BJ (cell line): ENCODE data around the gene FAM162A. TPM values are rescaled to one million over a fixed set of nuclear protein-coding genes. Genes with fewer than 3 reads are reported as not detected.
A peak's percentile ranks its signal among the peaks of the same experiment; 100 is the strongest.

Experiments
- CTCF ChIA-PET: fragments of 350-600 bp; formaldehyde crosslinking; extraction: SDS; loops from one replicate; lab custom pipeline; 2021; ENCODE audit warnings: antibody characterized with exemption, inconsistent platforms; lab: Yijun Ruan, JAX
- POLR2A ChIA-PET: fragments of 300-600 bp; sonication (Branson Sonifier 250); formaldehyde crosslinking; extraction: SDS; loops from one replicate; lab custom pipeline; 2021; ENCODE audit warnings: antibody characterized with exemption; lab: Charles Lee
- DNase-seq: peaks from one replicate; pipeline ENCODE4 v3.0.0-alpha.2; 2011; ENCODE audit warnings: low read depth
- H3K27me3 ChIP-seq: 2 replicates; pipeline ENCODE4 v1.6.0; 2011; ENCODE audit warnings: low read length; ENCODE audit not compliant: control insufficient read depth, insufficient read depth
- H3K36me3 ChIP-seq: 2 replicates; pipeline ENCODE4 v1.5.1; 2011; ENCODE audit warnings: low read length; ENCODE audit not compliant: control insufficient read depth, insufficient read depth
- H3K4me3 ChIP-seq: 2 replicates; pipeline ENCODE4 v1.5.1; 2011; ENCODE audit warnings: low read depth, mild to moderate bottlenecking, control low read depth, low read length
- polyA plus RNA-seq: library from polyadenylated mRNA; depleted of rRNA; stranded (reverse); fragments of >200 nt; gene quantifications from 2 replicates; pipeline ENCODE4 v1.2.3, GENCODE V29; 2011
- TF ChIP-seq, protein P1 (sequence below): IDR thresholded peaks from 2 replicates; pipeline ENCODE4 v1.5.1; 2011; ENCODE audit warnings: low read depth, mild to moderate bottlenecking, control low read depth, inconsistent platforms, low read length, moderate library complexity; ENCODE audit not compliant: insufficient read depth

FAM162A gene
- polyA plus RNA-seq, 1 experiment, result 23.9 TPM

DNA sequence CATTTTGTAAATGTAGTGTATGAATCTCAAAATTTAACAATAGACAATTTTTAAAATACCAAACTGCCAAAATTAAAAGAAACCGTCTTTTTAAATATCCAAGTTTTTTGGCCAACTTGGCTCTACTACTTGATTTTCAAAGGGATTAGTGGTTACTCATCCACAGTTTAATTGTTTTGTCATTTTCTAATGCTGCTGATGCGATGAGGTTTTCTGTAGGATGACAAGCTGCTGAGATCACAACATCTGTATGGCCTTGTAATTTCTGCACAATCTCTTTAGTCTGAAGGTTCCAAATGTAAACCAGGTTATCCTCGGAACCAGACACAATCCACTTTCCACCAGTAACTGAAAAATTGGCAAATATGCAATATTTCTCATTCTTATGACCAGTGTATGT, 30.4 kb downstream of the FAM162A start:
- TF ChIP-seq, protein P1, sequence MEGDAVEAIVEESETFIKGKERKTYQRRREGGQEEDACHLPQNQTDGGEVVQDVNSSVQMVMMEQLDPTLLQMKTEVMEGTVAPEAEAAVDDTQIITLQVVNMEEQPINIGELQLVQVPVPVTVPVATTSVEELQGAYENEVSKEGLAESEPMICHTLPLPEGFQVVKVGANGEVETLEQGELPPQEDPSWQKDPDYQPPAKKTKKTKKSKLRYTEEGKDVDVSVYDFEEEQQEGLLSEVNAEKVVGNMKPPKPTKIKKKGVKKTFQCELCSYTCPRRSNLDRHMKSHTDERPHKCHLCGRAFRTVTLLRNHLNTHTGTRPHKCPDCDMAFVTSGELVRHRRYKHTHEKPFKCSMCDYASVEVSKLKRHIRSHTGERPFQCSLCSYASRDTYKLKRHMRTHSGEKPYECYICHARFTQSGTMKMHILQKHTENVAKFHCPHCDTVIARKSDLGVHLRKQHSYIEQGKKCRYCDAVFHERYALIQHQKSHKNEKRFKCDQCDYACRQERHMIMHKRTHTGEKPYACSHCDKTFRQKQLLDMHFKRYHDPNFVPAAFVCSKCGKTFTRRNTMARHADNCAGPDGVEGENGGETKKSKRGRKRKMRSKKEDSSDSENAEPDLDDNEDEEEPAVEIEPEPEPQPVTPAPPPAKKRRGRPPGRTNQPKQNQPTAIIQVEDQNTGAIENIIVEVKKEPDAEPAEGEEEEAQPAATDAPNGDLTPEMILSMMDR, result no peak
- CTCF ChIA-PET, result interaction anchor here (1.3 to 1.4 kb wide), 2 partner anchors 9 to 21 kb away, joined by 5 to 8 read pairs; no protein-coding TSS in a partner anchor

DNA sequence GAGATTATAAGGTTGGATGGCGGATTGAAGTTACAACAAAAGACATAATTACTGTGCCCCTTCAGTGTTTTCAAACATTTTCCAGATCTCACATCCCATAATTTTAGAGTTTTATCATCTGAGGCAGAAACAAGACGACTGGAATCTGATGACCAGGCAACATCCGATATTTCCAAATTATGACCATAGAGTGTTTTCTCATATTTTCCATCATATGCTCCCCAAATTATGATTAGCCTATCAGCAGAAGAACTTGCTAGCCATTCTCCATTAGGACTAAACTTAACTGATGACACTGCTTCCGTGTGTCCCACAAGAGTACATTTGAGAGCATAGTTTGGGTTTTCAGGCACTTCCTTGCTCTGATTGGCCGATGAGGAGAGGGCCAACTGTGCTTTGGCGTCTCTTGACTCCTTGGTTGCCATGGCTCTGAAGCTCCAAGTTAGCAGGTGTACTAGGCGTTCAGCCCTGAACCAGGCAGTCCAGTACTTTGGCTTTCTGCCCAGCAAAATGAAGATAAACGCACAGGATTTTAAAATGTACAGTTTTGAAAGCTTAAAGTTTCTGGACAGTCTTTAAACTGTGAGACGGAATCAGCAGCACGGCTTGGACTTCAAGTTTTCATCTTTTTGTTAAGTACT, 31.2 kb downstream of the FAM162A start:
- CTCF ChIA-PET, result interaction anchor here (1.3 to 1.4 kb wide), 2 partner anchors 10 to 22 kb away, joined by 5 to 8 read pairs; no protein-coding TSS in a partner anchor
- TF ChIP-seq, protein P1, result no peak

More for the DNA sequence above, 30.4 kb downstream of the FAM162A start:
- Histone ChIP-seq H3K36me3 (no peaks in the 10 kb centered on the region; the same call in 1 of the 2 replicates), H3K27me3 (no peaks in the 10 kb centered on the region), H3K4me3 (no peak overlapping the region)
- POLR2A ChIA-PET, result no interaction called here
- no peak for DNase-seq

DNA sequence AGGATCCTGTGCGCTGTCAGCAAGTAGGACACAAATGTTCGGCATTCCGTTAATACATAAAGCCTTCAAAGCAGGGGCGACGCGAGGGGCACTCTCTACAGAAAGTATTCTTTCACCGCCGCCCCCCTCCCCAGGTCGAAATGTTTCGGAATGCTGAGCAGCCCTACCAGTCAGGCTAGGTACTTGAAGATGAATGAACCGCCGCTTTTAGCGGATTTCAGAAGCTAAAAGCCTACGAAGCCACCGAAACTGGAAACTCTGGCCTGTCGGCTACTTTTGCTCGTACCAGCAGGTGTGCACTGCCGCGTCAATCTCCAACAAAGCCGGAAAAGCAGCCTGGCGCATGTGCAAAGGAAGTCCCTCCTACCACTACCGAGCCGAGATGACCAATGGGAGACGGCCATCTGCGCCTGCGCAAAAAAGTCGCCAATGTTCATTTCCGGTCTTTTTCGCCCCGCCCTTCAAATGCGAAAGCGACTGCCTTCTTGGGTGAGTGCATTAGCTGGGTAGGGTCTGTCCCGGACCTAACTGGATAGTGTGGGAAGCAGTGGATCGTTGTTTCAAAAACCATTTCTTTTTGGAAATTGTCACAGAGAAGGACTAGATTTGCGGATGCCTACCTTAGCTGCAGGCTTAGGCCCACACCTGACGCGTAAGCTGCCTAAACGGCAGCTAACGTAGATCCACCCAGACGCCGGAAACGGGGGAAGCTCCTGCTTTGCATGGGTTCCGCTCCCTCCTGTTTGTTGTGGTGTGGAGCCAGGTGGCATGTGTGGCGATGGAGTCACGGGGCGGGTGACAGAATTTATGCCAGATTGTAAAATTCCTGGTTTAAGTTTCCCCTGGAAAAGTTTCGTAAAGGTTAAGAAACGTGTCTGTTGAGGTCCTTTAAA, 32.0 kb downstream of the FAM162A start, which contains the start of gene WDR5B:
Gene WDR5B (minus strand): TSS at position 301 of the 893 bp plus-strand sequence. CDS start 534 bp downstream, outside the sequence.
- no peaks in the 10 kb centered on the region; the same call in 1 of the 2 replicates for H3K36me3 ChIP-seq
- no peaks in the 10 kb centered on the region for H3K27me3 ChIP-seq
- ChIA-PET CTCF (interaction anchor here (0.7 kb wide), 2 partner anchors 23 to 99 kb away, joined by 3 read pairs; no protein-coding TSS in a partner anchor), POLR2A (interaction anchor here (0.7 kb wide), 1 partner anchor 18 kb away, joined by 6 read pairs; no protein-coding TSS in a partner anchor)
- peak; percentile 87 for DNase-seq
- TF ChIP-seq, protein P1, result no peak
- peak within 1 kb of the TSS; percentile 77 for H3K4me3 ChIP-seq

More for the DNA sequence above, 31.2 kb downstream of the FAM162A start:
- no peak for DNase-seq
- POLR2A ChIA-PET, result no interaction called here
- peak overlapping the region; percentile 77 for H3K4me3 ChIP-seq
- no peaks in the 10 kb centered on the region for H3K27me3 ChIP-seq
- no peaks in the 10 kb centered on the region; the same call in 1 of the 2 replicates for H3K36me3 ChIP-seq

DNA sequence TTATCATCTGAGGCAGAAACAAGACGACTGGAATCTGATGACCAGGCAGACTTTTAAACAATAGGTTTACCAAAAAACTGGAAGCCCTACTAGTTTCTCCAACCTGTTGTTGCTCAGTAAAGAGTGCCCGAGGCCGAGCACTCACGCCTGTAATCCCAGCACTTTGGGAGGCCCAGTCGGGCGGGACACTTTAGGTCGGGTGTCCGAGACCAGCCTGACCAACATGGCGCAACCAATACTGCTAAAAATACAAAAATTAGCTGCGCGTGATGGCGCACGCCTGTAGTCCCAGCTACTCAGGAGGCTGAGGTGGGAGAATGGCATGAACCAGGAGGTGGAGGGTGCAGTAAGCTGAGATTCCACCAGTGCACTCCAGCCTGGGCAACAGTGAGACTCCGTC, 33.0 kb downstream of the FAM162A start:
- H3K4me3 ChIP-seq, result peak overlapping the region; percentile 77
- no peaks in the 10 kb centered on the region for H3K36me3 ChIP-seq
- CTCF ChIA-PET, result no interaction called here
- H3K27me3 ChIP-seq, result no peaks in the 10 kb centered on the region
- POLR2A ChIA-PET, result no interaction called here
- DNase-seq, result no peak
- TF ChIP-seq, protein P1, result no peak
